ENCODE results near the gene ZNF423.
A peak's percentile ranks its signal among the peaks of the same experiment; 100 is the strongest.

ZNF423 gene

DNA sequence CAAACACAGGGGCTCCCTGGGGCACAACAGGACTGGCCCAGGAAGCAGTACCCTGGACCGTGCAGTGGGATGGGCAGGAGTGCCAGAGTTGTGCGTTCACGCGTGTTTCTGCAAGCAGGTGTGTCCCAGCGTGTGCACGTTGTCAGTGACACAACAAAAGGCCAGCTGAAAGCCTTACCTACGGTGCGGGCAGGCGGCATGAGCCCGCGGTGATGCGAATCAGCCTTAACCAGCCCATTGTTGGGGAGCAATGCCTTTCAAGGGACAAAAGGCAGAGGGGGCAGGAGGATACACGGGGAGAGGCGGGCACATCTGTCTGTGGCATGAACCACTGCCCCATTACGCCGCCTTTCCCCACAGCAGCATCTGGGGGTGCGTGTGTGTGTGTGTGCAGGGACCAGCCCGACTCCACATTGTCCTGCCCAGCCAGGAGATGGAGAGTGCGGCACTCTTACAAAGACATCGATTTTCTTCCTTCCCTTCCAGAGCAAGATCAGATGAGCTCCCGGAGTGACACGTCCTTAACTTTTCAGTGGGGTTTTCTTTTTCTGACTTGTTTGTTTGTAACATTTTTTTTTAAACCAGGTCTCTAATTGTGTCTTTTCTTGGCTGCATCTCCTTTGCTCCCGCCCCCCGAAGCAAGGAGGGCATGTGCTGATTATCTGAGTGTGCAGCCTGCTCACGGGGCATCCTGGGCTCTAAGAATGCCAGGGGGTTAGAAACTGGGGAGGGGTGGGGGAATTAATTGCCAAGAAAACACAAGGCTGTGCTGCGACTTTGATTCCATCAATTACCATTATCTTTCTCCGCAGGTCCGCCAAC lies 158.1 kb downstream of the ZNF423 start:
- WGBS, 2 experiments (ENCODE audit: insufficient coverage in 2 of 2), result 79 to 83% methylated on average over 22 to 24 of the region's 28 CpGs

DNA sequence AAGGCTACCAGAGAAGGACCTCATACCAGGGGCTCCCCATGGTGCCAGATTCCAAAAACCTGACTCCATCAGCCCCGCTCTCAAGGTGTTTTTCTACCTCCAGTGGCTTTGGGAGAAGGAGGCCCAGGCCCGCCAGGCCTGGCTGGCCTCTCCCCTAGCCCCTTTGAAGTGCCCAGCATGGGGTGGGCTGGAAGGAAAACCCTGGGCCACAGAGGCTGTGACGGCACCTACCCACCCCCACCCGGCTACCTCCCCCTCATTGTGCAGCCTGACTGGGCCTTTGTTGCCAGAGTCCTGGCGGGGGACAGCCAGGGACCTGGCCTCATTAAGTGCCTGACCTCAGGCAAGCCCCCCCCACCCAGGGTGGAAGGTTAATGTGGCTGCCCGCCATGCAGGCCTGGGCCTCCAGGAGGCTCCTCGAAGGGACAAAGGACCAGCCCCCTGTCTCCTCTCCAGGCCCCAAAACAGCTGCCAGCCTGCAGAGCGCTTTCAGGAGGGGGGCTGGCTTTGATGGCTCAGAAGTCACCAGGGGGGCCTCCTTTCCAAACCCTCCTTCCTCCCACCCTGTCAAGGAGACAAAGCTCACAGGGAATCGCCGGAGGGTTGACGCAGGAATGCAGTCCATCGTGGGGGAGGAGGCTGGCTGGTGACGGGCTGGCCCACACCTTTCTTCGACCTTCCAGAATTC lies 159.4 kb downstream of the ZNF423 start:
- Histone ChIP-seq H3K36me3 (ENCODE audit: control insufficient read depth, insufficient read depth, low read length) (peaks cover 3% of the 10 kb centered on the region), H3K4me3 (ENCODE audit: extremely low read depth, insufficient read depth, low read length, poor library complexity, severe bottlenecking) (no peak overlapping the region), H3K9me3 (ENCODE audit: control insufficient read depth, low read length) (no peaks in the 10 kb centered on the region), H3K4me1 (ENCODE audit: control insufficient read depth, insufficient read depth, low read length, poor library complexity, severe bottlenecking) (peaks cover 56% of the 10 kb centered on the region), H3K27ac (ENCODE audit: low read depth, low read length, severe bottlenecking) (peak overlapping the region; percentile 88)
- 16 to 33% methylated on average over 6 of the region's 14 CpGs for WGBS, 2 experiments (ENCODE audit: insufficient coverage in 2 of 2)

More for the DNA sequence above, 158.1 kb downstream of the ZNF423 start:
- H3K4me3 ChIP-seq (ENCODE audit: extremely low read depth, insufficient read depth, low read length, poor library complexity, severe bottlenecking), result no peak overlapping the region
- no peaks in the 10 kb centered on the region for H3K9me3 ChIP-seq (ENCODE audit: control insufficient read depth, low read length)
- H3K36me3 ChIP-seq (ENCODE audit: control insufficient read depth, insufficient read depth, low read length), result peaks cover 3% of the 10 kb centered on the region
- peaks cover 68% of the 10 kb centered on the region for H3K4me1 ChIP-seq (ENCODE audit: control insufficient read depth, insufficient read depth, low read length, poor library complexity, severe bottlenecking)
- peak overlapping the region; percentile 88 for H3K27ac ChIP-seq (ENCODE audit: low read depth, low read length, severe bottlenecking)

DNA sequence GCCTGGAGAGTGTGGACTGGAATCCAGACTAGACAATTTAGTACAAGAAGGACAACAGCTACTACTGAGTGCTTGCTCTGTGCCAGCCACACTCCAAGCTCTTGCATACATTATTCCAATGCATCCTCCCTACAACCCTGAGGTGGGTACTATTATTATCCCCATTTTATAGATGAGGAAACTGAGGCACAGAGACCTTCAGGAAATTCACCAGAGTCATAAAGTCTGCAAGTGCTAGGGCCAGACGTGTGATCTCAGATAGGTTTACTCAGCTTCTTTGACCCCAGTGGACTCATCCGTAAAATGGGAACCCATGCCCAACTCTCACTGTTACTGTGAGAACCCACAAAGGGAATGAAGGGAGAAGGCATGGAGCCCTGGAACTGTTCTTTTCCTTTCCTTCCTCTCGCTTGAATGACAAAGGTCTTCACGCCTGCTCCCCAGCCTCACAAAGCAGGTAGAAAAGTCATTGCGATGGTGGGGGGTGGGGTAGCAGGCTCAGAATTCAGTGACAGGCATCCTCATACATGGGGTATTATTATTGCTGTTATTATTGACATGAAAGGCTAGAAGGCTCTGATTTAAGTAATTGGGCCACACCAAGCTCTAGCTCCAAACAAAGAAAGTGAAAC lies 160.0 kb downstream of the ZNF423 start:
- H3K36me3 ChIP-seq (ENCODE audit: control insufficient read depth, insufficient read depth, low read length), result peaks cover 3% of the 10 kb centered on the region
- H3K27ac ChIP-seq (ENCODE audit: low read depth, low read length, severe bottlenecking), result peak overlapping the region; percentile 88
- H3K4me1 ChIP-seq (ENCODE audit: control insufficient read depth, insufficient read depth, low read length, poor library complexity, severe bottlenecking), result peaks cover 49% of the 10 kb centered on the region
- H3K4me3 ChIP-seq (ENCODE audit: extremely low read depth, insufficient read depth, low read length, poor library complexity, severe bottlenecking), result no peak overlapping the region
- no peaks in the 10 kb centered on the region for H3K9me3 ChIP-seq (ENCODE audit: control insufficient read depth, low read length)
- 63 to 68% methylated on average over 3 of the region's 5 CpGs for WGBS, 2 experiments (ENCODE audit: insufficient coverage in 2 of 2)

DNA sequence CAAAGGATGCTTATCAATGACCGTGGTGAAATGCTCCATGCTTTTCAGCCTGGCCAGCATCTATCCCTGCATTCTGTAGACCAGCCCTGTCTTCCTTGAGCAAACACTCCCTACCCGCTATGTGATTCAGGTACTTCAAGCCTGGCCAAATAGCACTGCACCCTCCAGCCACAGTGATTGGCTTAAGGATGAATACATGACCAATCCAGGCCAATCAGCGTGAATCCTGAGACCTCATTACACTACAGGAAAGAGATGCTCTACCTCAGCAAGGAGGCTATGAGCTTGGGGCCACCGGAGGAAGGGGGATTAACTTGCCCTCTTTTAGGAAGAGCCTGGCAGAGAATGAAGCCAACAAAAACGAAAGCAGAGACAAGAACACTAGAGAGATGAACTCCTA lies 162.5 kb downstream of the ZNF423 start:
- Histone ChIP-seq H3K36me3 (ENCODE audit: control insufficient read depth, insufficient read depth, low read length) (peaks cover 3% of the 10 kb centered on the region), H3K4me3 (ENCODE audit: extremely low read depth, insufficient read depth, low read length, poor library complexity, severe bottlenecking) (no peak overlapping the region), H3K27ac (ENCODE audit: low read depth, low read length, severe bottlenecking) (no peak overlapping the region), H3K9me3 (ENCODE audit: control insufficient read depth, low read length) (no peaks in the 10 kb centered on the region), H3K4me1 (ENCODE audit: control insufficient read depth, insufficient read depth, low read length, poor library complexity, severe bottlenecking) (peaks cover 26% of the 10 kb centered on the region)
- WGBS, 2 experiments (ENCODE audit: insufficient coverage in 2 of 2), result 92 to 95% methylated on average over 4 of the region's 5 CpGs

DNA sequence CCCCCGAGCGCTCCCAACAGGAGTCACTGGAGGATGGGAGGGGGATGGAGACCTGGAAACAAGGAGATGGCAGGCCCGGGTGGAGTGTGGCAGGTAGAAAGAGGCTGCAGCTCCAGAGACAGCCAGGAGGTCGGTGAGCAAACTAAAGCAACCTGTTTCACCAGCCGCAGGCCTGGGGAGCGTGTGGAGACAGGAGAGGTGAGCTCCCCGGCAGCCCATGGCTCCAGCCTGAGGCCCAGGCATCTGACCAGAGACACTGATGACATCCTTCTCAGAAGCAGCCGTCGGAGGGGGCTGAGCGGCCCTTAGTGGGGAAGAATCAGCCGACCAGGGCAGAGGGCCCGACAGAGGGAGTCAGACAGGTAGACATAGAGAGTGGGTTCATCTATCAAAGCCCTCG lies 165.1 kb downstream of the ZNF423 start:
- Histone ChIP-seq H3K27ac (ENCODE audit: low read depth, low read length, severe bottlenecking) (no peak overlapping the region), H3K36me3 (ENCODE audit: control insufficient read depth, insufficient read depth, low read length) (no peaks in the 10 kb centered on the region), H3K4me3 (ENCODE audit: extremely low read depth, insufficient read depth, low read length, poor library complexity, severe bottlenecking) (no peak overlapping the region), H3K9me3 (ENCODE audit: control insufficient read depth, low read length) (no peaks in the 10 kb centered on the region), H3K4me1 (ENCODE audit: control insufficient read depth, insufficient read depth, low read length, poor library complexity, severe bottlenecking) (peaks cover under 1% of the 10 kb centered on the region)
- WGBS, 2 experiments (ENCODE audit: insufficient coverage in 2 of 2), result 94 to 96% methylated on average over 11 to 13 of the region's 13 CpGs

DNA sequence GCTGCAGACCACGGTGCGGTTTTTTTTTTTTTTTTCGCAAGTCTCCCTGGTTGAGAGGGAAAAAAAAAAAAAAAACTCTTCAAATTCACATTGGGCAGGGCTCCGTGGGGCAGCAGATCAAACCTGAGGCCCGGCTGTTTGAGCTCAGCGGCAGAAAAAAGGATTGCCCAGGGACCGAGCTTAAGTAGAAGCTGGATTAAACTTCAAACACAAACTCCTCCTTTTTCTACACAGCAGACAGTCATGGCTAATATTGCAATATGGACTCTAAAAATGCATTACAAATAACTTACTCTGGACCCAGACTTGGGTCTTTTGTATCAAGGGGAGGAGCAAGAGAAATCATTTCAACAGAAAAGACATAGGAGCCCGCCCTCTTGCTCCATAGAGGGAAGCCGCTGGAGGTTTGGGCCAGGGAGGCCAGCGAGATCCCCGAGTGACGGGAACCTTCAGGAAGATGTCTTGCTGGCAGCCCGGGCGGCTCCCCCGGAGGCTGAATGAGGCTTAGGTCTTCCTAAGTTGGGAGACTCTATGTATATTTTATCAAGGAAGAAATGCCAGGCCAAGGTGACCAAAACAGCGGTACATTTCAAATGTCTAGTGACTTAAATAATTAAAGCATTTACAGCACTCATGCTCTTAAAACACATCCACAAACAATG lies 167.7 kb downstream of the ZNF423 start:
- no peak overlapping the region for H3K4me3 ChIP-seq (ENCODE audit: extremely low read depth, insufficient read depth, low read length, poor library complexity, severe bottlenecking)
- H3K9me3 ChIP-seq (ENCODE audit: control insufficient read depth, low read length), result no peaks in the 10 kb centered on the region
- peaks cover 4% of the 10 kb centered on the region for H3K36me3 ChIP-seq (ENCODE audit: control insufficient read depth, insufficient read depth, low read length)
- H3K4me1 ChIP-seq (ENCODE audit: control insufficient read depth, insufficient read depth, low read length, poor library complexity, severe bottlenecking), result no peaks in the 10 kb centered on the region
- H3K27ac ChIP-seq (ENCODE audit: low read depth, low read length, severe bottlenecking), result no peak overlapping the region
- 86 to 87% methylated on average over 6 to 10 of the region's 16 CpGs for WGBS, 2 experiments (ENCODE audit: insufficient coverage in 2 of 2)

DNA sequence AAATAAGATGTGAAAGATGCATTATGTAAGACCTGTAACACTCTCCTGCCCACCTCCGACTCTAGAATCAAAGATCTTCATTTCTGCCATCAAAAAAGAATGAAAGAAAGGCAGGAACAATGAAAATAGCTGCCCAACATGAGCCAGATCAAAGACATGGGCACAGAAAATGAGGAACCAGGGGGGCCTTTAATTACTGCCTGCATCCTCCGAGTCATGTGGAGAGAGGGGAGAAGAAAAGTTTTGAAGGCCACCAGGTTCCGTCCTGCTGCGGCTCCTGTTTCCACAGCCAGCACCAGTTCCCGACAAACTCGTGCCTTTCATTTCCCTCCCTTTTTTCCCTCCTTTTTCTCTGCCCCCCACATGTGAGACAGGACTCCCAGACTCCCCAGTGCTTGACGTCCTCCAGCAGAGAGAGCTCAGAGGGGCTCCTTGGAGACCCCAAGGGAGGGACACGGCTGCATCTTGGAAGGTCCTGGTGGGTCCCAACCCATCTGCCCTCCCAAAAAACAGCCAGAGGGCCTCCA lies 168.4 kb downstream of the ZNF423 start:
- no peak overlapping the region for H3K27ac ChIP-seq (ENCODE audit: low read depth, low read length, severe bottlenecking)
- H3K9me3 ChIP-seq (ENCODE audit: control insufficient read depth, low read length), result no peaks in the 10 kb centered on the region
- WGBS, 2 experiments (ENCODE audit: insufficient coverage in 2 of 2), result 75 to 94% methylated on average over 3 to 4 of the region's 8 CpGs

DNA sequence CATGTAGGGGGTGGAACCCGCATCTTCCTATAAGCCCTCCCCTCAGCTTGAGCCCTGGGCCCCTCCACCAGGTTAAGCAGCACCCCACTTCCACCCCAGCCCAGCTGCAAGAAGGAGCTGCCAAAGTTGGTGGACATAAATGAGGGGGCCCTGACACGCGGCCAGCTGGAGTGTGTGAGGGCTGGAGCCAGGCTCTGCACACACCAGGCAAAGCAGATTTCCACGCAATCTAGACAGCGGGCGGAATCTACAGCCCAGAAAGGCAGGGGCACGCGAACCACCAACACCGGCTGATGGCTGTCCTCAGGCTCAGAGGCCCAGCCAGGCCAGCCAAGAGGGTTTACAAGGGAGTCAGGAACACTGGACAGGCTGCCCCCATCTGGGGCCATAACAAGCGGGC lies 171.2 kb downstream of the ZNF423 start:
- Histone ChIP-seq H3K4me1 (ENCODE audit: control insufficient read depth, insufficient read depth, low read length, poor library complexity, severe bottlenecking) (no peaks in the 10 kb centered on the region), H3K9me3 (ENCODE audit: control insufficient read depth, low read length) (peaks cover 13% of the 10 kb centered on the region), H3K36me3 (ENCODE audit: control insufficient read depth, insufficient read depth, low read length) (peaks cover 4% of the 10 kb centered on the region), H3K27ac (ENCODE audit: low read depth, low read length, severe bottlenecking) (no peak overlapping the region), H3K4me3 (ENCODE audit: extremely low read depth, insufficient read depth, low read length, poor library complexity, severe bottlenecking) (no peak overlapping the region)
- WGBS, 2 experiments (ENCODE audit: insufficient coverage in 2 of 2), result 89 to 97% methylated on average over 8 to 9 of the region's 10 CpGs

More for the DNA sequence above, 168.4 kb downstream of the ZNF423 start:
- H3K4me3 ChIP-seq (ENCODE audit: extremely low read depth, insufficient read depth, low read length, poor library complexity, severe bottlenecking), result no peak overlapping the region
- H3K36me3 ChIP-seq (ENCODE audit: control insufficient read depth, insufficient read depth, low read length), result peaks cover 4% of the 10 kb centered on the region
- H3K4me1 ChIP-seq (ENCODE audit: control insufficient read depth, insufficient read depth, low read length, poor library complexity, severe bottlenecking), result no peaks in the 10 kb centered on the region

DNA sequence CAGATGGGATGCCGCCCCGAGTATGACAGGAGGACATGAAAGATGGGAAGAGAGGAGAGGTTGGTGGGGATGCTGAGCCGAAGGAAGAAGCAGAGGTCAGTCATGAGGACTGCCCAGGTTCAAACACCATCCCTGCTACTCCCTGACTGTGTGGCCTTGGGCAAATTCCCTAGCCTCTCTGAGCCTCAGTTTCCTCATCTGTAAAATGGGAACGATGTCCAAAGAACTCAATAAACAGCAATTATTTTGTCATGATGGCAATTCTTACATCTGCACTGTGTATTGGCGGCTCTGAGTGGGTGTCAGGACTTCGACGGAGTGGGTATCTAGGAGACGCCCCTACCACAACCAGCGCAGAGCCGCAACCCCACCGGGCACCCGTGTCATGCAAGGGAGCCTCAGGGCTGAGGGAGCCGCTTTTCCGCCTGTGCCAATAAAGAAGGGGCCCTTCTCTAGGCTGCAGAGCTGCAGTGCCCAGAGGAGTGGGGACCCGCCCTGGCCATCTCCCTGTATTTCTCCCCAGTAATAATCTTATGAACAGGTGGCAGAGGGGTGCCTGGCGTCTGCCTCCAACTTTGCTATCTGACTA lies 173.2 kb downstream of the ZNF423 start:
- WGBS, 2 experiments (ENCODE audit: insufficient coverage in 2 of 2), result 96 to 99% methylated on average over 14 to 15 of the region's 16 CpGs
- no peak overlapping the region for H3K27ac ChIP-seq (ENCODE audit: low read depth, low read length, severe bottlenecking)
- peaks cover 13% of the 10 kb centered on the region for H3K9me3 ChIP-seq (ENCODE audit: control insufficient read depth, low read length)
- peaks cover 13% of the 10 kb centered on the region for H3K36me3 ChIP-seq (ENCODE audit: control insufficient read depth, insufficient read depth, low read length)
- no peaks in the 10 kb centered on the region for H3K4me1 ChIP-seq (ENCODE audit: control insufficient read depth, insufficient read depth, low read length, poor library complexity, severe bottlenecking)
- no peak overlapping the region for H3K4me3 ChIP-seq (ENCODE audit: extremely low read depth, insufficient read depth, low read length, poor library complexity, severe bottlenecking)
